ENCODE results near the gene GCC2. TPM values are rescaled to one million over a fixed set of nuclear protein-coding genes. Genes with fewer than 3 reads are reported as not detected.

Gene GCC2
- total and polyA plus RNA-seq, 2 of the 13 experiments (the other 11 are each of a cell fraction or from before 2014, with no cell fraction given): 17.6 to 22.5 TPM

- TF ChIP-seq CEBPZ (IDR thresholded peaks at IDR 0.05; ENCODE audit: low read length) (no peak), ZNF383 (CRISPR knock-in tag; IDR thresholded peaks at IDR 0.05; ENCODE audit: borderline replicate concordance) (no peak), SNRNP70 (IDR thresholded peaks at IDR 0.05; ENCODE audit: low read depth, low read length) (no peak), TFAP4 (IDR thresholded peaks at IDR 0.05; ENCODE audit: borderline replicate concordance, low read depth) (peak; percentile 37; the same call in 1 of the 2 replicates), HNRNPUL1 (IDR thresholded peaks at IDR 0.05; ENCODE audit: low read depth, low read length) (no peak), KLF9 (CRISPR knock-in tag; IDR thresholded peaks at IDR 0.05; ENCODE audit: low read depth) (peak; percentile 21; the same call in 1 of the 2 replicates), ZNF557 (CRISPR knock-in tag; IDR thresholded peaks at IDR 0.05) (peak; percentile 83; the same call in 1 of the 2 replicates), ZNF619 (CRISPR knock-in tag; IDR thresholded peaks at IDR 0.05) (no peak; the same call in 1 of the 2 replicates), RBAK (CRISPR knock-in tag; IDR thresholded peaks at IDR 0.05) (no peak), CREB3 (CRISPR knock-in tag; IDR thresholded peaks at IDR 0.05) (peak; percentile 93), SNAI1 (CRISPR knock-in tag; IDR thresholded peaks at IDR 0.05; ENCODE audit: borderline replicate concordance) (peak; percentile 97), JUNB (CRISPR knock-in tag; IDR thresholded peaks at IDR 0.05; ENCODE audit: borderline replicate concordance) (no peak), FOXA3 (CRISPR knock-in tag; IDR thresholded peaks at IDR 0.05) (peak; percentile 50; the same call in 1 of the 2 replicates), ZNF101 (CRISPR knock-in tag; IDR thresholded peaks at IDR 0.05; ENCODE audit: borderline replicate concordance, low read depth) (no peak), ZNF280D (CRISPR knock-in tag; IDR thresholded peaks at IDR 0.05) (peak; percentile 92), EEA1 (CRISPR knock-in tag; IDR thresholded peaks at IDR 0.05; ENCODE audit: borderline replicate concordance) (peak; percentile 68; the same call in 1 of the 2 replicates), KMT2A (CRISPR knock-in tag; IDR thresholded peaks at IDR 0.05) (peak; percentile 85), HDAC2 (CRISPR knock-in tag; IDR thresholded peaks at IDR 0.05) (peak; percentile 11; the same call in 1 of the 2 replicates), CHD4 (IDR thresholded peaks at IDR 0.05; ENCODE audit: borderline replicate concordance, low read length) (no peak), ZNF777 (CRISPR knock-in tag; IDR thresholded peaks at IDR 0.05) (peak; percentile 90)
Observed at GRCh38 chr2:108533832-108534583, 85.0 kb downstream of the GCC2 start, which contains the start of gene LIMS1 (continued).
